ENCODE measurements around the gene PTH1R. TPM values are rescaled to one million over a fixed set of nuclear protein-coding genes. Genes with fewer than 3 reads are reported as not detected.

PTH1R gene
- total and polyA plus RNA-seq, 8 donors: 2.6 to 22.4 (median 3.8) TPM

GRCh38 chr3:46860810-46861604 lies 16.5 kb upstream of the PTH1R start:
- H3K4me3 ChIP-seq: no peak overlapping the region
- WGBS, 5 donors: 82 to 92% (median 85%) methylated on average over 9 to 10 of the region's 10 CpGs
- peaks cover 0 to 7% (median 3%) of the 10 kb centered on the region in 4 donors for H3K4me1 ChIP-seq
- DNase-seq: no peak
- no peak overlapping the region for H3K27ac ChIP-seq
- intact Hi-C loops (cut with DNase I; ENCODE audit: low total_unique reads): loop anchor here (5.0 kb wide), 1 partner anchor 46 kb away; no protein-coding TSS in a partner anchor
- TF ChIP-seq POLR2A (IDR thresholded peaks at IDR 0.05) (no peak), EP300 (IDR thresholded peaks at IDR 0.05) (no peak), POLR2AphosphoS5 (IDR thresholded peaks at IDR 0.05) (no peak), CTCF (IDR thresholded peaks at IDR 0.05) (no peak)
- H3K36me3 ChIP-seq: no peaks in the 10 kb centered on the region
- H3K27me3 ChIP-seq: peaks cover 0 to 22% (median 0%) of the 10 kb centered on the region in 3 donors
- H3K9me3 ChIP-seq: no peaks in the 10 kb centered on the region

- no peaks in the 10 kb centered on the region for H3K36me3 ChIP-seq
- no peak for DNase-seq
- H3K27ac ChIP-seq: no peak overlapping the region
- peaks cover 0 to 19% (median 0%) of the 10 kb centered on the region in 3 donors for H3K27me3 ChIP-seq
- H3K4me1 ChIP-seq: peaks cover under 1 to 8% (median 3%) of the 10 kb centered on the region in 4 donors
- TF ChIP-seq POLR2AphosphoS5 (IDR thresholded peaks at IDR 0.05) (no peak), CTCF (IDR thresholded peaks at IDR 0.05) (no peak), EP300 (IDR thresholded peaks at IDR 0.05) (no peak), POLR2A (IDR thresholded peaks at IDR 0.05) (no peak)
- intact Hi-C loops (cut with DNase I; ENCODE audit: low total_unique reads): loop anchor here (5.0 kb wide), 1 partner anchor 46 kb away; no protein-coding TSS in a partner anchor
- no peaks in the 10 kb centered on the region for H3K9me3 ChIP-seq
- 74 to 91% (median 76%) methylated on average over 4 to 12 of the region's 12 CpGs for WGBS, 5 donors
- H3K4me3 ChIP-seq: no peak overlapping the region
Measured at GRCh38 chr3:46861605-46862368, 15.7 kb upstream of the PTH1R start.

- Histone ChIP-seq H3K36me3 (no peaks in the 10 kb centered on the region), H3K27me3 (peaks cover 0 to 13% (median 0%) of the 10 kb centered on the region in 3 donors), H3K4me1 (peaks cover 7 to 15% (median 10%) of the 10 kb centered on the region in 4 donors), H3K9me3 (no peaks in the 10 kb centered on the region), H3K27ac (no peak overlapping the region), H3K4me3 (no peak overlapping the region)
- TF ChIP-seq EP300 (IDR thresholded peaks at IDR 0.05) (no peak), CTCF (IDR thresholded peaks at IDR 0.05) (no peak), POLR2A (IDR thresholded peaks at IDR 0.05) (no peak), POLR2AphosphoS5 (IDR thresholded peaks at IDR 0.05) (no peak)
- no peak for DNase-seq
- 77 to 86% (median 80%) methylated on average over 6 to 7 of the region's 7 CpGs for WGBS, 5 donors
- intact Hi-C loops (cut with DNase I; ENCODE audit: low total_unique reads): loop anchor here (5.0 kb wide), 1 partner anchor 45 kb away; no protein-coding TSS in a partner anchor
Measured at GRCh38 chr3:46862369-46863025, 15.0 kb upstream of the PTH1R start.

- intact Hi-C loops (cut with DNase I; ENCODE audit: low total_unique reads): loop anchor here (5.0 kb wide), 1 partner anchor 44 kb away; no protein-coding TSS in a partner anchor
- Histone ChIP-seq H3K27me3 (peaks cover 0 to 6% (median 0%) of the 10 kb centered on the region in 3 donors), H3K36me3 (no peaks in the 10 kb centered on the region), H3K4me3 (no peak within 1 kb of the TSS), H3K9me3 (no peaks in the 10 kb centered on the region), H3K4me1 (peaks cover 16 to 24% (median 18%) of the 10 kb centered on the region in 4 donors), H3K27ac (no peak within 1 kb of the TSS)
- no peak for DNase-seq
- 68 to 72% (median 72%) methylated on average over 7 of the region's 7 CpGs for WGBS, 5 donors
- no peak for TF ChIP-seq CTCF (IDR thresholded peaks at IDR 0.05)
- TF ChIP-seq POLR2A (IDR thresholded peaks at IDR 0.05): no peak
- TF ChIP-seq POLR2AphosphoS5 (IDR thresholded peaks at IDR 0.05): no peak
Measured at GRCh38 chr3:46863261-46863782, 14.2 kb upstream of the PTH1R start, which contains the start of gene MYL3. Gene MYL3 (minus strand): TSS chr3:46863444. CDS start chr3:46863390, 54 bp downstream.

All from stomach (tissue), 9 donors.